CD4-positive, alpha-beta memory T cell (primary cell): ENCODE data around the gene DDOST. TPM values are rescaled to one million over a fixed set of nuclear protein-coding genes. Genes with fewer than 3 reads are reported as not detected.
A peak's percentile ranks its signal among the peaks of the same experiment; 100 is the strongest.

Experiments
- CTCF ChIA-PET: fragments of 350-600 bp; sonication (Branson Sonifier 250); formaldehyde crosslinking; loops from one replicate; lab custom pipeline; 2021; ENCODE audit warnings: inconsistent platforms; ENCODE audit not compliant: partially characterized antibody; lab: Charles Lee
- POLR2A ChIA-PET: fragments of 350-600 bp; sonication (Branson Sonifier 250); formaldehyde crosslinking; loops from one replicate; lab custom pipeline; 2021; ENCODE audit not compliant: partially characterized antibody; lab: Charles Lee
- DNase-seq, 5 donors: peaks; one replicate each; pipeline versions ENCODE4 v3.0.0 to v3.0.0-alpha.2; 2020 to 2022; ENCODE audit warnings: mixed read lengths in 1 of 5
- H3K27ac ChIP-seq: one replicate; pipeline ENCODE4 v1.7.0; 2013; ENCODE audit warnings: low read depth, low read length
- H3K27me3 ChIP-seq: 2 replicates; pipeline ENCODE4 v1.7.0; 2013; ENCODE audit warnings: mild to moderate bottlenecking, low read length, moderate library complexity; ENCODE audit not compliant: insufficient read depth
- H3K36me3 ChIP-seq: 2 replicates; pipeline ENCODE4 v1.7.0; 2013; ENCODE audit warnings: mild to moderate bottlenecking, low read length, moderate library complexity; ENCODE audit not compliant: insufficient read depth
- H3K4me1 ChIP-seq: 2 replicates; pipeline ENCODE4 v1.7.0; 2013; ENCODE audit warnings: mild to moderate bottlenecking, low read length, moderate library complexity; ENCODE audit not compliant: insufficient read depth
- H3K4me3 ChIP-seq, 2 donors: one replicate each; pipeline ENCODE4 v1.7.0; 2013; ENCODE audit warnings: low read length in 2 of 2, mild to moderate bottlenecking in 1 of 2
- H3K9me3 ChIP-seq, 2 donors: one replicate each; pipeline ENCODE4 v1.7.0; 2013; ENCODE audit warnings: low read length in 2 of 2, control low read depth in 1 of 2; ENCODE audit not compliant: control insufficient read depth in 1 of 2
- H3K27ac Mint-ChIP-seq, 7 donors: one replicate each; pipeline ENCODE4 v1.8.0; 2020 to 2021; ENCODE audit warnings: mixed read lengths in 7 of 7, mild to moderate bottlenecking in 6 of 7, inconsistent platforms in 3 of 7, moderate library complexity in 3 of 7
- H3K27me3 Mint-ChIP-seq, 2 donors: one replicate each; pipeline ENCODE4 v1.8.0; 2020 to 2021; ENCODE audit warnings: mixed read lengths in 2 of 2
- H3K36me3 Mint-ChIP-seq, 2 donors: one replicate each; pipeline ENCODE4 v1.8.0; 2020 to 2021; ENCODE audit warnings: mixed read lengths in 2 of 2, inconsistent platforms in 1 of 2, mild to moderate bottlenecking in 1 of 2
- H3K4me1 Mint-ChIP-seq, 4 donors: one replicate each; pipeline ENCODE4 v1.8.0; 2020 to 2021; ENCODE audit warnings: mixed read lengths in 4 of 4, mild to moderate bottlenecking in 1 of 4
- H3K4me3 Mint-ChIP-seq, 8 donors: one replicate each; pipeline ENCODE4 v1.8.0; 2020 to 2021; ENCODE audit warnings: mixed read lengths in 8 of 8, mild to moderate bottlenecking in 7 of 8, moderate library complexity in 6 of 8, inconsistent platforms in 3 of 8
- H3K9me3 Mint-ChIP-seq, 8 donors: one replicate each; pipeline ENCODE4 v1.8.0; 2020 to 2021; ENCODE audit warnings: mixed read lengths in 8 of 8, mild to moderate bottlenecking in 5 of 8, inconsistent platforms in 3 of 8, moderate library complexity in 1 of 8
- intact Hi-C: fragments of 100-400 bp; cut with micrococcal nuclease; formaldehyde crosslinking; loops from one replicate; pipeline ENCODE4 v1.15.1; 2023
- polyA plus RNA-seq, 2 donors: library from polyadenylated mRNA; unstranded; fragments of 300-500 nt; fragmentation: Illumina TruSeq; gene quantifications; one replicate each; pipeline ENCODE4 v1.2.3, GENCODE V29; 2021
- total RNA-seq, 2 experiments: library from RNA; stranded (reverse); gene quantifications; one replicate each; pipeline ENCODE4 v1.2.3, GENCODE V29; 2021

DDOST gene
- 100 to 1,000 TPM; 133 to 134 TPM for total RNA-seq
- polyA plus RNA-seq: 100 to 1,000 TPM; 235 to 405 TPM

DNA sequence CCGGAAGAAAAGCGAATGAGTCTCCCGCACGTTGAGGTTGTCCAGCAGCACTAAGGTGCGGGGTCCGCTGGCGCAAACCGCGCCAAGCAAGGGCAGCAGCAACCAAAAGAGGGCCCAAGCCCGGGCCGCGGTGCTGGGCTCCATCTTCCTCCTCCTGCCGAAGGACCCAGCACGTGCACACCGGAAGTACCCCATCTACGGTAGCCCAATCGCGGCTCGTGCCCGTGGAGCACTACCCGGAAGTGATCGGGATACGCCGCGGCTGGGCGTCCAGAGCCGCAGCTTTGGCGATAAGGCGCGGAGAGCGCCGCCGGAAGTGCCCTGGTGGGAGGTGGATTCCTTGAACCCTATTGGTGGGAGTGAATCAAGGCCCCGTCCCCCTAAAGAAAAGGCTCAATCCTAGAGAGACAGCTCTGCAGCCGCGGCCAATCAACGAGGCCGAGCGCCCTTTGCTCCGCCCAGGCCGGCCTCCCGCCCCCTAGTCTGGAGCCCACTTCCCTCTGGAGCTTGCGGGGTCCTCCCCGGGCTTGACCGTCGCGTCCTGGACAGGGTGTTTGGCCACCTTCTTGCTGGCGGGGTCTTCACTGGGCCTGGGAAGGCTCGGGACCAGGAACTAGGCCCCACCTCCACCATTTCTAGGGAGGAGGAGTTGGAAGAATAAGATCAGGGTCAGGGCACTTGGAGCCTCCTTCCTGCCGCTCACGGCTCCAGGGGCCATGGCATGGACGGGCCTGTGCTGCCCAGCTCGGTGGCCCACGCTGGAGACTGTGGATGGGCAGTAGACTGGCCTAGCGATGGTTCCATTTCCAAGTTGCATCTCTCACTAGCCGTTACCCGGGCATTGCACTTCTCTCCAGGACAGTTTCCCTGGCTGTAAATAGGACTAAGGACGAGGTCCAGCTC lies at the start of gene DDOST:
Gene DDOST (minus strand): TSS at position 163 of the 903 bp plus-strand sequence. CDS start 19 bp downstream, at position 144.
- no peaks in the 10 kb centered on the region for H3K27me3 ChIP-seq
- H3K36me3 ChIP-seq: peaks cover 21% of the 10 kb centered on the region
- Mint-ChIP-seq H3K27me3 (no peaks in the 10 kb centered on the region), H3K9me3 (no peaks in the 10 kb centered on the region), H3K4me3 (peak within 1 kb of the TSS; percentile 96 to 100 (median 98)), H3K27ac (peak within 1 kb of the TSS; percentile 96 to 99 (median 98)), H3K4me1 (peaks cover 31 to 62% (median 44%) of the 10 kb centered on the region in 4 donors), H3K36me3 (peaks cover 9 to 43% of the 10 kb centered on the region in 2 donors)
- POLR2A ChIA-PET: interaction anchor here (0.7 to 3.0 kb wide), 7 partner anchors 14 to 1791 kb away, joined by 3 to 24 read pairs (median 4); partner anchors contain the start of gene HP1BP3
- H3K9me3 ChIP-seq: no peaks in the 10 kb centered on the region
- H3K4me1 ChIP-seq: peaks cover 37% of the 10 kb centered on the region
- CTCF ChIA-PET: interaction anchor here (0.9 to 2.0 kb wide), 7 partner anchors 20 to 534 kb away, joined by 3 to 10 read pairs (median 3); partner anchors contain the start of gene KIF17
- intact Hi-C loops: loop anchor here (1.0 to 5.0 kb wide), 2 partner anchors 27 to 154 kb away; partner anchors contain the start of gene MUL1
- DNase-seq: peak; percentile 93 to 97 (median 95)
- peak within 1 kb of the TSS; percentile 86 to 98 for H3K4me3 ChIP-seq
- peak within 1 kb of the TSS; percentile 74 for H3K27ac ChIP-seq

DNA sequence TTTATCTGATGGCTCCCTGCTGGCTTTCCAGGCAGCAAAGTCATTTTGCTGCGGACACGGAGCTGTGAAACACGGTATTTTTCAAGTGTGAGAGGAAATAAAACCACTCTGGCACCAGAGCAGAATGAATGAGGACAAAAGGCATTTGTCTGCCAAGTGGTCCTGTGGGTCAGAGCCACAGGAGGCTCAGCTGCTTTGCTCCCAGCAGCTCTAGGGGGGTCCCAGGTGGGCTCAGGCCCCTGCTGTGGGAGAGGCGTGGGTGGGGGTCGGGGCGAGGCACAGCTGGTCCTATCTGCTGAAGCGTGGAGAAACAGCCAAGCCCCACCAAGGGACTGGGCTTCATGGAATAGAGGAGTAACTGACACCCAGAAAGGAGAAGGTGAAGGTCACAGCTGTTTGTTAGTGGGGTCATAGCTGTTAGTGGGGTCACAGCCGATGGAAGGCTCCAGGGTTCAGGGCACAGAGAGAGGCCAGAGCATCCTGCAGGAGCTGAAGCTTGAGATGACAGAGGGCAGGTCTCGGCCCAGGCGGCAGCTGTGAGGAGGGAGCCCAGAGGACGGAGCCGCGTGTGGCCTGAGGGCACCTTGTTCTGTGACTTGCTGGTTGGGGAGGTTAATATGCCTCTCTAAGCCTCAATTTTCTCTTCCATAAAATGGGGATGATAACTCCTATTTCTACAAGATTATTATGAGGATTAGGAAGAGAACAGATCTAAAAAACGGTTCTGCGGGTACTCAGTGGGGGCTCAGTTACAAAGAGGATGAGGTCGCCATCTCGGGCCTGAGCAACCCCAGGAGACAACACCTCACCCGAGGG lies 49.5 kb upstream of the DDOST start:
- CTCF ChIA-PET: interaction anchor here (1.7 kb wide), 1 partner anchor 14 kb away, joined by 5 read pairs; no protein-coding TSS in a partner anchor
- Mint-ChIP-seq H3K9me3 (no peaks in the 10 kb centered on the region), H3K4me3 (no peak overlapping the region), H3K36me3 (no peaks in the 10 kb centered on the region), H3K27me3 (peaks cover 3 to 7% of the 10 kb centered on the region in 2 donors), H3K27ac (no peak overlapping the region), H3K4me1 (no peaks in the 10 kb centered on the region)
- intact Hi-C loops: no loop called here
- POLR2A ChIA-PET: interaction anchor here (0.5 kb wide), 1 partner anchor 42 kb away, joined by 3 read pairs; no protein-coding TSS in a partner anchor
- no peak for DNase-seq
- Histone ChIP-seq H3K36me3 (no peaks in the 10 kb centered on the region), H3K27me3 (peaks cover 6% of the 10 kb centered on the region), H3K27ac (no peak overlapping the region), H3K9me3 (no peaks in the 10 kb centered on the region), H3K4me1 (no peaks in the 10 kb centered on the region), H3K4me3 (no peak overlapping the region)

DNA sequence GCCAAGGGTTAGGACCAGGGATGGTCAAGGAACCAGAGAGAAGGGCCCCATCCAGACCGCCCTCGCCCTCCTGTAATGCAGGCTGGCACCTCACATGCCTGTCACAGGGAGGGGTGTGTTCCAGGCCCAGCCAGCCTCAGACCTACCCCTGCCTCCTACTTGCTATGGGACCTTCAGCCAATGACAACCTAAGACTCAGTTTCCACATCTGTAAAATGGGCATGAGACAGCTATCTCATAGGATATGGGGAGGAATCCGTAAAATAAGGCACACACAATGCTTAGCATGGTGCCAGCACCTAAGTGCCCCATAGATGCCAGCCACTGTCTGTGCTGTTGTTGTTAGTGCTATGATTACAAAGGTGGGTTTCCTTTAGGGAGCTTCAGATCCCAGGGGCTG lies 48.7 kb upstream of the DDOST start:
- H3K4me1 Mint-ChIP-seq: no peaks in the 10 kb centered on the region
- Histone ChIP-seq H3K27me3 (no peaks in the 10 kb centered on the region), H3K9me3 (no peaks in the 10 kb centered on the region), H3K36me3 (no peaks in the 10 kb centered on the region), H3K4me1 (no peaks in the 10 kb centered on the region), H3K4me3 (no peak overlapping the region), H3K27ac (no peak overlapping the region)
- no peaks in the 10 kb centered on the region for H3K9me3 Mint-ChIP-seq
- intact Hi-C loops: no loop called here
- no peak overlapping the region for H3K27ac Mint-ChIP-seq
- ChIA-PET CTCF (interaction anchor here (1.7 kb wide), 1 partner anchor 13 kb away, joined by 5 read pairs; no protein-coding TSS in a partner anchor), POLR2A (no interaction called here)
- no peak overlapping the region for H3K4me3 Mint-ChIP-seq
- H3K36me3 Mint-ChIP-seq: no peaks in the 10 kb centered on the region
- peaks cover under 1 to 5% of the 10 kb centered on the region in 2 donors for H3K27me3 Mint-ChIP-seq
- no peak for DNase-seq

DNA sequence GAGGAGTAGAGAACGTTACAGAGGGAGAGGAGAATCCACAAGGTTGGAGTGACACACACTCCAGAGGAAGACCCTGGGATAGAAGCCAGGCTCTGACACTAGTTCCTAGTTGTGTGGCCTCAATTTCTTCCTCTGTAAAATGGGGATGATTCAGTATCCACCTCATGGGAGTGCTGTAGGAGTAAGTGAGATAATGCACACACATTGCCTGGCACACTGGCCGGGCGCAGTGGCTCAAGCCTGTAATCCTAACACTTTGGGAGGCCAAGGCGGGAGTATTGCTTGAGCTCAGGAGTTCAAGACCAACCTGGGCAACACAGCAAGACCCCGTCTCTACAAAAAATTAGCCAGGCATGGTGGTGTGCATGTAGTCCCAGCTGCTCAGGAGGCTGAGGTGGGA lies 47.7 kb upstream of the DDOST start:
- Histone ChIP-seq H3K4me3 (no peak overlapping the region), H3K4me1 (no peaks in the 10 kb centered on the region), H3K9me3 (no peaks in the 10 kb centered on the region), H3K27me3 (no peaks in the 10 kb centered on the region), H3K36me3 (no peaks in the 10 kb centered on the region), H3K27ac (no peak overlapping the region)
- ChIA-PET CTCF (interaction anchor here (0.9 to 1.7 kb wide), 2 partner anchors 12 kb away, joined by 3 to 5 read pairs; no protein-coding TSS in a partner anchor), POLR2A (no interaction called here)
- H3K9me3 Mint-ChIP-seq: no peaks in the 10 kb centered on the region
- H3K36me3 Mint-ChIP-seq: no peaks in the 10 kb centered on the region
- H3K4me1 Mint-ChIP-seq: no peaks in the 10 kb centered on the region
- H3K27ac Mint-ChIP-seq: peak overlapping the region in 1 of 7 donors; percentile 29
- DNase-seq: no peak
- H3K4me3 Mint-ChIP-seq: no peak overlapping the region
- intact Hi-C loops: no loop called here
- peaks cover 0 to 5% of the 10 kb centered on the region in 2 donors for H3K27me3 Mint-ChIP-seq

DNA sequence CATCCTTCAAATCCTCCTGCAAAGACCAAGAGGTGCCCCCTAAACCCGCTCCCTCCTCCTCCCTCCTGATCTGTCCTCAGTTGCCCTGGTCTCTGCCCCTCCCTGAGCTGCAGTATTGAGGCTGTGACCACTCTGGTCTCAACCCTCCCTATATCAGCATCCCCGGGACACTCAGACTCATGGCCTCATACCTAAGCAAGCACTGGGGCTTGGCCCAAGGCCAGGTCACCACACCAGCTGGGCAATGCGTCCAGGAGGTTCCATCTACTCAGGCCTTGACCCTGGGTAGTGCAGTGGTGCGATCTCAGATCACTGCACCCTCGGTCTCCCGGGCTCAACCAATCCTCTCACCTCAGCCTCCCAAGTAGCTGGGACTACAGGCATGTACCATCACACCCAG lies 46.9 kb upstream of the DDOST start:
- H3K27me3 ChIP-seq: no peaks in the 10 kb centered on the region
- Mint-ChIP-seq H3K4me1 (peaks cover 0 to 1% (median under 1%) of the 10 kb centered on the region in 4 donors), H3K27me3 (peaks cover 0 to 2% of the 10 kb centered on the region in 2 donors), H3K27ac (no peak overlapping the region), H3K4me3 (no peak overlapping the region), H3K9me3 (no peaks in the 10 kb centered on the region), H3K36me3 (no peaks in the 10 kb centered on the region)
- H3K4me3 ChIP-seq: no peak overlapping the region
- H3K36me3 ChIP-seq: no peaks in the 10 kb centered on the region
- no peaks in the 10 kb centered on the region for H3K4me1 ChIP-seq
- ChIA-PET POLR2A (no interaction called here), CTCF (interaction anchor here (0.9 to 2.1 kb wide), 3 partner anchors 11 to 487 kb away, joined by 3 to 8 read pairs (median 6); no protein-coding TSS in a partner anchor)
- no peak for DNase-seq
- H3K27ac ChIP-seq: no peak overlapping the region
- no peaks in the 10 kb centered on the region for H3K9me3 ChIP-seq
- intact Hi-C loops: no loop called here

DNA sequence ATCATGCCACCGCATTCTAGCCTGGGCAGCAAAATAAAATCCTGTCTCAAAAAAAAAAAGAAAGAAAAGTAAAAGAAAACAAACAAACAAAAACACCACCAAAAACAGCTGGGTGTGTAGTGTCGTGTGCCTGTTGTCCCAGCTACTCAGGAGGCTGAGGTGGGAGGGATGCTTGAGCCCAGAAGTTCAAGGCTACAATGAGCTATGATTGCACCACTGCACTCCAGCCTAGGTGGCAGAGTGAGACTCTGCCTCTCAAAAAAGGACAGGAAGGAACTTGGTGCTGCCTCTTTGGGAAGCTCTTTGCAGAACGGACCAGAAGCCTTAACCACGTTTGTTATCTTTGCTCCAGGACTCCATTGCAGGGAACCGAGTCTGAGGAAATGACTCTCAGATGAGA lies 45.7 kb upstream of the DDOST start:
- no peaks in the 10 kb centered on the region for H3K9me3 ChIP-seq
- Mint-ChIP-seq H3K4me1 (peaks cover 0 to 1% (median under 1%) of the 10 kb centered on the region in 4 donors), H3K27me3 (peaks cover 0 to 2% of the 10 kb centered on the region in 2 donors), H3K27ac (no peak overlapping the region), H3K4me3 (no peak overlapping the region), H3K36me3 (no peaks in the 10 kb centered on the region), H3K9me3 (no peaks in the 10 kb centered on the region)
- ChIA-PET POLR2A (no interaction called here), CTCF (interaction anchor here (1.8 to 2.1 kb wide), 2 partner anchors 10 to 488 kb away, joined by 6 to 8 read pairs; no protein-coding TSS in a partner anchor)
- no peak overlapping the region for H3K27ac ChIP-seq
- intact Hi-C loops: no loop called here
- no peak overlapping the region for H3K4me3 ChIP-seq
- no peaks in the 10 kb centered on the region for H3K4me1 ChIP-seq
- no peaks in the 10 kb centered on the region for H3K27me3 ChIP-seq
- DNase-seq: no peak
- no peaks in the 10 kb centered on the region for H3K36me3 ChIP-seq
